HL-60 (cell line): ENCODE measurements around the gene SCYGR4.

Source experiments
- TF ChIP-seq, protein P1 (sequence below): IDR thresholded peaks from one replicate; pipeline ENCODE4 v1.5.1; 2011; ENCODE audit warnings: low read length, control low read depth, inconsistent platforms; ENCODE audit not compliant: insufficient read depth
- TF ChIP-seq, protein P2 (sequence below): IDR thresholded peaks from 2 replicates; pipeline ENCODE4 v1.6.1; 2012; ENCODE audit warnings: low read depth; ENCODE audit not compliant: insufficient replicate concordance

DNA sequence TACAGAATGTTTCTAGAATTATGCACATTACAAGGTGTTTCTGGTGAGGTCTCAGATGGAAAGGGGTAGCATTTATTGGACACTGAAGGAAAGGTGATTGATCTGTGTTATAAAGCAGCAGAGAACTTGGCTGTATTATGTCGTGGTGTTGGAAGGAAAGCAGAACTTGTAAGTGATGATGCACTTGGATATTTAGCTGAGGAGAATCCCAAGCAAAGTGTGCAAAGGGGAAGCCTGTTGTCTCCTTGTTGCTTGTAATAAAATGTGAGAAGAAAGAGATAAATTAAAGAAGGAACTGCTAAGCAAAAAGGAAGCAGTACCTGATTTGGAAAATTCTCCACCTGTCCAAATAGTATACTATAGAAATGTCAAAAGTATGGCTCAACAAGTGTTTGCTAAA is 37.1 kb downstream of the SCYGR4 start:
- TF ChIP-seq, protein P1, sequence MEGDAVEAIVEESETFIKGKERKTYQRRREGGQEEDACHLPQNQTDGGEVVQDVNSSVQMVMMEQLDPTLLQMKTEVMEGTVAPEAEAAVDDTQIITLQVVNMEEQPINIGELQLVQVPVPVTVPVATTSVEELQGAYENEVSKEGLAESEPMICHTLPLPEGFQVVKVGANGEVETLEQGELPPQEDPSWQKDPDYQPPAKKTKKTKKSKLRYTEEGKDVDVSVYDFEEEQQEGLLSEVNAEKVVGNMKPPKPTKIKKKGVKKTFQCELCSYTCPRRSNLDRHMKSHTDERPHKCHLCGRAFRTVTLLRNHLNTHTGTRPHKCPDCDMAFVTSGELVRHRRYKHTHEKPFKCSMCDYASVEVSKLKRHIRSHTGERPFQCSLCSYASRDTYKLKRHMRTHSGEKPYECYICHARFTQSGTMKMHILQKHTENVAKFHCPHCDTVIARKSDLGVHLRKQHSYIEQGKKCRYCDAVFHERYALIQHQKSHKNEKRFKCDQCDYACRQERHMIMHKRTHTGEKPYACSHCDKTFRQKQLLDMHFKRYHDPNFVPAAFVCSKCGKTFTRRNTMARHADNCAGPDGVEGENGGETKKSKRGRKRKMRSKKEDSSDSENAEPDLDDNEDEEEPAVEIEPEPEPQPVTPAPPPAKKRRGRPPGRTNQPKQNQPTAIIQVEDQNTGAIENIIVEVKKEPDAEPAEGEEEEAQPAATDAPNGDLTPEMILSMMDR: no peak
- TF ChIP-seq, protein P2, sequence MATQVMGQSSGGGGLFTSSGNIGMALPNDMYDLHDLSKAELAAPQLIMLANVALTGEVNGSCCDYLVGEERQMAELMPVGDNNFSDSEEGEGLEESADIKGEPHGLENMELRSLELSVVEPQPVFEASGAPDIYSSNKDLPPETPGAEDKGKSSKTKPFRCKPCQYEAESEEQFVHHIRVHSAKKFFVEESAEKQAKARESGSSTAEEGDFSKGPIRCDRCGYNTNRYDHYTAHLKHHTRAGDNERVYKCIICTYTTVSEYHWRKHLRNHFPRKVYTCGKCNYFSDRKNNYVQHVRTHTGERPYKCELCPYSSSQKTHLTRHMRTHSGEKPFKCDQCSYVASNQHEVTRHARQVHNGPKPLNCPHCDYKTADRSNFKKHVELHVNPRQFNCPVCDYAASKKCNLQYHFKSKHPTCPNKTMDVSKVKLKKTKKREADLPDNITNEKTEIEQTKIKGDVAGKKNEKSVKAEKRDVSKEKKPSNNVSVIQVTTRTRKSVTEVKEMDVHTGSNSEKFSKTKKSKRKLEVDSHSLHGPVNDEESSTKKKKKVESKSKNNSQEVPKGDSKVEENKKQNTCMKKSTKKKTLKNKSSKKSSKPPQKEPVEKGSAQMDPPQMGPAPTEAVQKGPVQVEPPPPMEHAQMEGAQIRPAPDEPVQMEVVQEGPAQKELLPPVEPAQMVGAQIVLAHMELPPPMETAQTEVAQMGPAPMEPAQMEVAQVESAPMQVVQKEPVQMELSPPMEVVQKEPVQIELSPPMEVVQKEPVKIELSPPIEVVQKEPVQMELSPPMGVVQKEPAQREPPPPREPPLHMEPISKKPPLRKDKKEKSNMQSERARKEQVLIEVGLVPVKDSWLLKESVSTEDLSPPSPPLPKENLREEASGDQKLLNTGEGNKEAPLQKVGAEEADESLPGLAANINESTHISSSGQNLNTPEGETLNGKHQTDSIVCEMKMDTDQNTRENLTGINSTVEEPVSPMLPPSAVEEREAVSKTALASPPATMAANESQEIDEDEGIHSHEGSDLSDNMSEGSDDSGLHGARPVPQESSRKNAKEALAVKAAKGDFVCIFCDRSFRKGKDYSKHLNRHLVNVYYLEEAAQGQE: no peak
